CD4-positive, alpha-beta T cell (primary cell): ENCODE results near the gene OR2T35. TPM values are rescaled to one million over a fixed set of nuclear protein-coding genes. Genes with fewer than 3 reads are reported as not detected.
"Not testable (repeated sequence)": the region's sequence is repeated elsewhere in the genome, so short reads cannot be mapped to it uniquely, and the experiment has no call there.

Experiments used
- ATAC-seq: fragments of 200-7000 bp; cut with Tn5 transposase; one replicate; pipeline ENCODE4 v1.10.0; 2022; ENCODE audit warnings: mild to moderate bottlenecking; ENCODE audit not compliant: poor library complexity
- CTCF ChIA-PET: fragments of 350-600 bp; sonication (Branson Sonifier 250); formaldehyde crosslinking; loops from one replicate; lab custom pipeline; 2021; ENCODE audit warnings: antibody characterized with exemption, inconsistent platforms; lab: Charles Lee
- POLR2A ChIA-PET: fragments of 350-600 bp; sonication (Branson Sonifier 250); formaldehyde crosslinking; loops from one replicate; lab custom pipeline; 2021; ENCODE audit warnings: antibody characterized with exemption, inconsistent platforms; lab: Charles Lee
- DNase-seq, 14 experiments: peaks; one replicate each; pipeline ENCODE4 v3.0.0-alpha.2; 2013 to 2020; ENCODE audit warnings: mixed read lengths in 2 of 14
- H3K27ac ChIP-seq, 2 donors: one replicate each; pipeline versions ENCODE4 v1.5.1 to v1.7.0; 2013; ENCODE audit warnings: low read length in 2 of 2, low read depth in 1 of 2, mild to moderate bottlenecking in 1 of 2
- H3K27me3 ChIP-seq, 2 experiments: 1 replicate in 1 of 2; 2 replicates in 1 of 2; pipeline versions ENCODE4 v1.6.1 to v1.7.0; 2013; ENCODE audit warnings: low read length in 2 of 2, control low read depth in 1 of 2, mild to moderate bottlenecking in 1 of 2, moderate library complexity in 1 of 2; ENCODE audit not compliant: insufficient read depth in 2 of 2, control insufficient read depth in 1 of 2
- H3K36me3 ChIP-seq: one replicate; pipeline ENCODE4 v1.6.1; 2013; ENCODE audit warnings: low read length, control low read depth; ENCODE audit not compliant: insufficient read depth
- H3K4me1 ChIP-seq: one replicate; pipeline ENCODE4 v1.6.1; 2013; ENCODE audit warnings: low read length, control low read depth; ENCODE audit not compliant: insufficient read depth
- H3K4me3 ChIP-seq: one replicate; pipeline ENCODE4 v1.5.1; 2013; ENCODE audit warnings: mild to moderate bottlenecking, low read length, moderate library complexity
- H3K9me3 ChIP-seq, 2 experiments: 1 replicate in 1 of 2; 2 replicates in 1 of 2; pipeline versions ENCODE4 v1.6.1 to v1.7.0; 2013; ENCODE audit warnings: low read length in 2 of 2, mild to moderate bottlenecking in 2 of 2, control low read depth in 1 of 2, moderate library complexity in 1 of 2; ENCODE audit not compliant: control insufficient read depth in 1 of 2, insufficient read depth in 1 of 2
- H3K27ac Mint-ChIP-seq: one replicate; pipeline ENCODE4 v1.8.0; 2020; ENCODE audit warnings: mixed read lengths
- H3K27me3 Mint-ChIP-seq: one replicate; pipeline ENCODE4 v1.8.0; 2021; ENCODE audit warnings: mixed read lengths
- H3K36me3 Mint-ChIP-seq: one replicate; pipeline ENCODE4 v1.8.0; 2021; ENCODE audit warnings: low read depth, mixed read lengths
- H3K4me1 Mint-ChIP-seq: one replicate; pipeline ENCODE4 v1.8.0; 2021; ENCODE audit warnings: low read depth, mixed read lengths
- H3K4me3 Mint-ChIP-seq: one replicate; pipeline ENCODE4 v1.8.0; 2020; ENCODE audit warnings: mild to moderate bottlenecking, mixed read lengths
- H3K9me3 Mint-ChIP-seq: one replicate; pipeline ENCODE4 v1.8.0; 2020; ENCODE audit warnings: mixed read lengths
- CTCF ChIP-seq: fragments of 200-600 bp; IDR thresholded peaks from one replicate; pipeline ENCODE4 v1.8.0; 2022; ENCODE audit warnings: antibody characterized with exemption, mild to moderate bottlenecking
- intact Hi-C, 2 experiments: fragments of 100-400 bp; cut with DNase I in 1 of 2; cut with micrococcal nuclease in 1 of 2; formaldehyde crosslinking; loops; one replicate each; pipeline versions ENCODE4 v1.15.1 to v1.9.0; 2023 to 2025; cut with DNase I, micrococcal nuclease
- total RNA-seq, 174 experiments: library from RNA in 2 of 174; stranded (reverse) in 2 of 174; gene quantifications; one replicate each; pipeline ENCODE4 v1.2.3 and lab custom pipeline; 2021 to 2026

Gene OR2T35
- total RNA-seq, 2 experiments from 2014 or later = not detected

- H3K27me3 ChIP-seq, H3K4me3 ChIP-seq, CTCF ChIA-PET, H3K9me3 ChIP-seq, intact Hi-C loops, H3K27ac Mint-ChIP-seq, H3K27ac ChIP-seq, DNase-seq, POLR2A ChIA-PET, ATAC-seq, H3K4me3 Mint-ChIP-seq, H3K4me1 Mint-ChIP-seq, H3K9me3 Mint-ChIP-seq, H3K36me3 ChIP-seq, H3K4me1 ChIP-seq, H3K27me3 Mint-ChIP-seq, H3K36me3 Mint-ChIP-seq: not testable (repeated sequence)
These were observed 10.1 kb downstream of the OR2T35 start, which contains the start of gene OR2T11 for GRCh38 chr1:248634991-248635390. OR2T11 (minus strand) TSS chr1:248635091; CDS start chr1:248627128, 7,963 bp downstream.

GRCh38 chr1:248631354-248632008 is 13.6 kb downstream of the OR2T35 start:
- ATAC-seq (no peak), DNase-seq (peak in 2 of 14 experiments; percentile 12 to 32)
- no peaks in the 10 kb centered on the region for H3K36me3 Mint-ChIP-seq
- Histone ChIP-seq H3K36me3 (no peaks in the 10 kb centered on the region), H3K4me3 (no peak overlapping the region), H3K4me1 (no peaks in the 10 kb centered on the region), H3K27me3 (no peaks in the 10 kb centered on the region), H3K27ac (no peak overlapping the region), H3K9me3 (no peaks in the 10 kb centered on the region)
- intact Hi-C loops = no loop called here
- no peak overlapping the region for H3K27ac Mint-ChIP-seq
- ChIA-PET CTCF (no interaction called here), POLR2A (no interaction called here)
- no peak overlapping the region for H3K4me3 Mint-ChIP-seq
- H3K27me3 Mint-ChIP-seq = no peaks in the 10 kb centered on the region
- H3K4me1 Mint-ChIP-seq = no peaks in the 10 kb centered on the region
- no peaks in the 10 kb centered on the region for H3K9me3 Mint-ChIP-seq
- no peak for TF ChIP-seq CTCF

DNA sequence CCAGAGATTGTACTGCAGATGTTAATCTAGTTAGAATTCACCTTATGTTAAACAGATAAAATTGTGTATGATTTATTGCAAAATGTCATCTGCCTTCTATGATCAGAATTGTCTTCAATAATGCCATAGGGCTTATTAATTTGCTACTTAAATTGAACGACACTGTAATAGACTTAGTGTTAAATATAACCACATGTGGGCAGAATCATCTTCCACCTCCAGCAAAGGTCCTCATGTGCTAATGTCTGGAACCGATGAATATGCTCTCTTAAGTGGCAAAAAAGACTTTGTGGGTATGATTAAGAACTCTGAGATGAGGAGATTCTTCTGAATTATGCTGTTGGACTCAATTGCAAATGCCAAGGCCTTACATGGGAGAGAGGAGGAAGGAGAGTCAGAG is 14.5 kb downstream of the OR2T35 start:
- ChIA-PET POLR2A (no interaction called here), CTCF (no interaction called here)
- Mint-ChIP-seq H3K4me1 (no peaks in the 10 kb centered on the region), H3K27me3 (no peaks in the 10 kb centered on the region), H3K36me3 (no peaks in the 10 kb centered on the region), H3K9me3 (no peaks in the 10 kb centered on the region), H3K27ac (no peak overlapping the region), H3K4me3 (no peak overlapping the region)
- no peak overlapping the region for H3K27ac ChIP-seq
- no peaks in the 10 kb centered on the region for H3K4me1 ChIP-seq
- ATAC-seq (no peak), DNase-seq (no peak)
- no peaks in the 10 kb centered on the region for H3K27me3 ChIP-seq
- H3K9me3 ChIP-seq = no peaks in the 10 kb centered on the region
- H3K36me3 ChIP-seq = no peaks in the 10 kb centered on the region
- no peak overlapping the region for H3K4me3 ChIP-seq
- intact Hi-C loops = no loop called here
- no peak for TF ChIP-seq CTCF
